ENCODE data around the gene MEGF11.
"Not testable (repeated sequence)": the region's sequence is repeated elsewhere in the genome, so short reads cannot be mapped to it uniquely, and the experiment has no call there.

Gene MEGF11

GRCh38 chr15:66251065-66251789 is 2.3 kb downstream of the MEGF11 start:
- Histone ChIP-seq H3K4me3 (ENCODE audit: low read depth, low read length, poor library complexity, severe bottlenecking) (no peak overlapping the region), H2AFZ (ENCODE audit: low read length) (no peak overlapping the region), H4K20me1 (ENCODE audit: insufficient read depth, low read length) (no peaks in the 10 kb centered on the region), H3K9ac (ENCODE audit: low read length) (no peak overlapping the region), H3K9me3 (ENCODE audit: low read length) (no peaks in the 10 kb centered on the region), H3K27me3 (ENCODE audit: insufficient read depth, low read length) (peaks cover 17% of the 10 kb centered on the region; the same call in 1 of the 2 replicates), H3K4me1 (ENCODE audit: insufficient read depth, low read length, severe bottlenecking) (peaks cover 13% of the 10 kb centered on the region), H3F3A (ENCODE audit: insufficient read depth, low read length) (no peaks in the 10 kb centered on the region; the same call in 1 of the 2 replicates), H3K27ac (ENCODE audit: low read depth, low read length, poor library complexity, severe bottlenecking) (no peak overlapping the region), H3K4me2 (ENCODE audit: low read length) (no peak overlapping the region), H3K36me3 (ENCODE audit: insufficient read depth, low read length) (no peaks in the 10 kb centered on the region), H3K79me2 (ENCODE audit: insufficient read depth, low read length) (no peaks in the 10 kb centered on the region), H3K9me2 (ENCODE audit: low read depth, low read length) (no peaks in the 10 kb centered on the region)
- TF ChIP-seq EZH2 (IDR thresholded peaks at IDR 0.05; ENCODE audit: borderline replicate concordance, low read length) (no peak), CTCF (IDR thresholded peaks at IDR 0.05; ENCODE audit: low read length) (no peak)

- peaks cover 9% of the 10 kb centered on the region; the same call in 1 of the 2 replicates for H3K27me3 ChIP-seq (ENCODE audit: insufficient read depth, low read length)
- no peaks in the 10 kb centered on the region for H3K36me3 ChIP-seq (ENCODE audit: insufficient read depth, low read length)
- no peak overlapping the region for H3K4me3 ChIP-seq (ENCODE audit: low read depth, low read length, poor library complexity, severe bottlenecking)
- H3K4me1 ChIP-seq (ENCODE audit: insufficient read depth, low read length, severe bottlenecking): peaks cover 13% of the 10 kb centered on the region
- no peak overlapping the region for H3K27ac ChIP-seq (ENCODE audit: low read depth, low read length, poor library complexity, severe bottlenecking)
- H3K4me2 ChIP-seq (ENCODE audit: low read length): no peak overlapping the region
- TF ChIP-seq EZH2 (IDR thresholded peaks at IDR 0.05; ENCODE audit: borderline replicate concordance, low read length): no peak
- TF ChIP-seq CTCF (IDR thresholded peaks at IDR 0.05; ENCODE audit: low read length): no peak
- no peaks in the 10 kb centered on the region; the same call in 1 of the 2 replicates for H3F3A ChIP-seq (ENCODE audit: insufficient read depth, low read length)
- no peak overlapping the region for H2AFZ ChIP-seq (ENCODE audit: low read length)
- H4K20me1 ChIP-seq (ENCODE audit: insufficient read depth, low read length): no peaks in the 10 kb centered on the region
- no peaks in the 10 kb centered on the region for H3K79me2 ChIP-seq (ENCODE audit: insufficient read depth, low read length)
- H3K9me3 ChIP-seq (ENCODE audit: low read length): no peaks in the 10 kb centered on the region
- H3K9ac ChIP-seq (ENCODE audit: low read length): no peak overlapping the region
- no peaks in the 10 kb centered on the region for H3K9me2 ChIP-seq (ENCODE audit: low read depth, low read length)
Measured at GRCh38 chr15:66249605-66250174, 3.9 kb downstream of the MEGF11 start.

- H3K36me3 ChIP-seq (ENCODE audit: insufficient read depth, low read length): no peaks in the 10 kb centered on the region
- no peaks in the 10 kb centered on the region for H3K9me3 ChIP-seq (ENCODE audit: low read length)
- no peaks in the 10 kb centered on the region; the same call in 1 of the 2 replicates for H3F3A ChIP-seq (ENCODE audit: insufficient read depth, low read length)
- H3K4me1 ChIP-seq (ENCODE audit: insufficient read depth, low read length, severe bottlenecking): no peaks in the 10 kb centered on the region
- no peaks in the 10 kb centered on the region for H4K20me1 ChIP-seq (ENCODE audit: insufficient read depth, low read length)
- H3K9ac ChIP-seq (ENCODE audit: low read length): no peak overlapping the region
- H3K4me3 ChIP-seq (ENCODE audit: low read depth, low read length, poor library complexity, severe bottlenecking): no peak overlapping the region
- H3K4me2 ChIP-seq (ENCODE audit: low read length): no peak overlapping the region
- H3K79me2 ChIP-seq (ENCODE audit: insufficient read depth, low read length): no peaks in the 10 kb centered on the region
- H3K9me2 ChIP-seq (ENCODE audit: low read depth, low read length): no peaks in the 10 kb centered on the region
- H3K27ac ChIP-seq (ENCODE audit: low read depth, low read length, poor library complexity, severe bottlenecking): no peak overlapping the region
- TF ChIP-seq CTCF (IDR thresholded peaks at IDR 0.05; ENCODE audit: low read length) (no peak), EZH2 (IDR thresholded peaks at IDR 0.05; ENCODE audit: borderline replicate concordance, low read length) (no peak)
- H3K27me3 ChIP-seq (ENCODE audit: insufficient read depth, low read length): no peaks in the 10 kb centered on the region
- no peak overlapping the region for H2AFZ ChIP-seq (ENCODE audit: low read length)
Measured at GRCh38 chr15:66246937-66247336, 6.6 kb downstream of the MEGF11 start.

- not testable (repeated sequence) for H3K9me3 ChIP-seq (ENCODE audit: low read length); H3K27me3 ChIP-seq (ENCODE audit: insufficient read depth, low read length); H3K4me2 ChIP-seq (ENCODE audit: low read length); H3K9me2 ChIP-seq (ENCODE audit: low read depth, low read length); H3K4me1 ChIP-seq (ENCODE audit: insufficient read depth, low read length, severe bottlenecking); H4K20me1 ChIP-seq (ENCODE audit: insufficient read depth, low read length); H3K9ac ChIP-seq (ENCODE audit: low read length); H3K36me3 ChIP-seq (ENCODE audit: insufficient read depth, low read length); H3F3A ChIP-seq (ENCODE audit: insufficient read depth, low read length); H3K79me2 ChIP-seq (ENCODE audit: insufficient read depth, low read length); H3K4me3 ChIP-seq (ENCODE audit: low read depth, low read length, poor library complexity, severe bottlenecking); H2AFZ ChIP-seq (ENCODE audit: low read length); H3K27ac ChIP-seq (ENCODE audit: low read depth, low read length, poor library complexity, severe bottlenecking)
Measured at GRCh38 chr15:66245832-66246231, 7.7 kb downstream of the MEGF11 start.
